Measurements from ENCODE around the gene HELLS. TPM values are rescaled to one million over a fixed set of nuclear protein-coding genes. Genes with fewer than 3 reads are reported as not detected.
"Not testable (repeated sequence)": the region's sequence is repeated elsewhere in the genome, so short reads cannot be mapped to it uniquely, and the experiment has no call there.

Gene HELLS
- total RNA-seq, 2 donors from 2014 or later, result 0.55 to 2.3 TPM

DNA sequence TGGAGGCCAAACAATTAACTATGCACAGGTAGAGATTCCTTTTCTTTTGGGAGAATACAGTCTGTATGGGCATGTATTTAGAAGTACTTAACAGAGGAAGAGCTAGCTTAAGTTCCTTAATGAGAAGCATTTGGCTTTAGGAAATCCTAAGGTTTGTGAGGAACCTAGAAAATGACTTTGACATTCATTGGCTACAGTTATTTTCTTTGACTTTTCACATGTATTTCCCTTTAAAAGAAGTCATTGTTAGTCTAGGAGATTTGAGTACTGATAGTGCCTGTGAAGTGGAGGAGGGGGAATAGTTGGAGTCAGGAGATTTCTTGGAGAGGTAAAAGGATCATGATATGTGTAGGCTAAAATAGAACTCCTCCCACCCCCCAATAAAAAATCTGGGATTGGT lies 3.6 kb downstream of the HELLS start:
- Histone ChIP-seq H3K27ac (no peak overlapping the region), H3K4me1 (peaks cover 0 to 12% of the 10 kb centered on the region in 2 donors), H3K9me3 (no peaks in the 10 kb centered on the region), H3K4me3 (no peak overlapping the region), H3K27me3 (no peaks in the 10 kb centered on the region), H3K36me3 (no peaks in the 10 kb centered on the region)
- DNase-seq (ENCODE audit: low spot score), result no peak
- TF ChIP-seq, protein P1, sequence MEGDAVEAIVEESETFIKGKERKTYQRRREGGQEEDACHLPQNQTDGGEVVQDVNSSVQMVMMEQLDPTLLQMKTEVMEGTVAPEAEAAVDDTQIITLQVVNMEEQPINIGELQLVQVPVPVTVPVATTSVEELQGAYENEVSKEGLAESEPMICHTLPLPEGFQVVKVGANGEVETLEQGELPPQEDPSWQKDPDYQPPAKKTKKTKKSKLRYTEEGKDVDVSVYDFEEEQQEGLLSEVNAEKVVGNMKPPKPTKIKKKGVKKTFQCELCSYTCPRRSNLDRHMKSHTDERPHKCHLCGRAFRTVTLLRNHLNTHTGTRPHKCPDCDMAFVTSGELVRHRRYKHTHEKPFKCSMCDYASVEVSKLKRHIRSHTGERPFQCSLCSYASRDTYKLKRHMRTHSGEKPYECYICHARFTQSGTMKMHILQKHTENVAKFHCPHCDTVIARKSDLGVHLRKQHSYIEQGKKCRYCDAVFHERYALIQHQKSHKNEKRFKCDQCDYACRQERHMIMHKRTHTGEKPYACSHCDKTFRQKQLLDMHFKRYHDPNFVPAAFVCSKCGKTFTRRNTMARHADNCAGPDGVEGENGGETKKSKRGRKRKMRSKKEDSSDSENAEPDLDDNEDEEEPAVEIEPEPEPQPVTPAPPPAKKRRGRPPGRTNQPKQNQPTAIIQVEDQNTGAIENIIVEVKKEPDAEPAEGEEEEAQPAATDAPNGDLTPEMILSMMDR (IDR thresholded peaks at IDR 0.05), result no peak

DNA sequence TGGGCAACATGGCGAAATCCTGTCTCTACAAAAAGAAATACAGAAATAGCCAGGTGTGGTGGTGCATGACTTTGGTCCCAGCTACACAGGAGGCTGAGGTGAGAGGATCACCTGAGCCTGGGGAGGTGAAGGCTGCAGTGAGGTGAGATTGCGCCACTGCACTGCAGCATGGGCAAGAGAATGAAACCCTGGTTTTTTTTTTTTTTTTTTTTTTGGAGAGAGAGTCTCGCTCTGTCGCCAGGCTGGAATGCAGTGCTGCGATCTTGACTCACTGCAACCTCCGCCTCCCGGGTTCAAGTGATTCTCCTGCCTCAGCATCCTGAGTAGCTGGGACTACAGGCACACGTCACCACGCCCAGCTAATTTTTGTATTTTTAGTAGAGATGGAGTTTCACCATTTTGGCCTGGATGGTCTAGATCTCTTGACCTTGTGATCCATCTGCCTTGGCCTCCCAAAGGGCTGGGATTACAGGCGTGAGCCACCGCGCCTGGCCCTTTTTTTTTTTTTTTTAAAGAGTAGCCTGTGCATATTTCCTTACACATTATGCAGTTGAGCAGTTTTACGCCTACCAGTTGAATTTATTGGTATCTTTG lies 22.2 kb downstream of the HELLS start:
- not testable (repeated sequence) for H3K4me1 ChIP-seq; H3K36me3 ChIP-seq; H3K9me3 ChIP-seq; H3K27me3 ChIP-seq; H3K27ac ChIP-seq; H3K4me3 ChIP-seq; DNase-seq (ENCODE audit: low spot score)

DNA sequence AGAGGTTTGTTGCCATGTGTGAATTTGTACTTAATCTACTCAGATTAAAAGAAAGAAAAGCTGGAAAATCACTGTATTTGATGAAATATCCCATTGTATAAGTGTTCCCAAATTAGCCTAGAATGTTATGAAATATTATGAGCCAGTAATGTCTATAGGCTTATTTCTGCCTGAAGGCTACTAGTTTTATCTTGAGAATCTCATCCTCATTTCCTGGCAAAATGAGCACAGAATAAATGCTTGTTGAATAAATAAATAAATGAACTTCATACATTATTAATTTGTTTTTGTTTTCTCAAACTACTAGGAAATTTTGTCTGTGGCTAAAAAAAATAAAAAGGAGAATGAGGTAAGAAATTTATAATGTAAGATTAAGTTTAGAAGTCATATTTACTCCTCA lies 25.5 kb downstream of the HELLS start:
- H3K36me3 ChIP-seq, result no peaks in the 10 kb centered on the region
- TF ChIP-seq, protein P1 (IDR thresholded peaks at IDR 0.05), result no peak
- H3K27ac ChIP-seq, result no peak overlapping the region
- H3K9me3 ChIP-seq, result no peaks in the 10 kb centered on the region
- H3K4me1 ChIP-seq, result no peaks in the 10 kb centered on the region
- H3K27me3 ChIP-seq, result no peaks in the 10 kb centered on the region
- DNase-seq (ENCODE audit: low spot score), result no peak
- H3K4me3 ChIP-seq, result no peak overlapping the region

DNA sequence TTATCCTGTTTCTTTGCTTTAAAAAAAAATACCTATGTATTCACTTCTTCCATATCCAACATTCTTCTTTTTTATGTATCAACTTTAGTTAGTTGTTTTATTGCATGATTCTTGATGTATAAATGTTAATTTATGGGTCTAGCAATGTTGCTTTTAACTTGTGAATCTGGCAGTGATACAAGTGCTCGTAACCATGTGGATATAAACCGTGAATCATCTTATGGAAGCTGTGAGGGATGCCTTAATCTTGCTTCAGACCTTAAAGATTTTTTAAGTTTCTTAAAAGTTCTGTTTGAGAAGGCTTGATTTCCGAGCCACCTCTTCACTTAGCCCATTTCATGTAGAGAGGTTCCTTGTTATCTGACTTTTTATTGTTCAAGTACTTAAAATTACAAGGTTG lies 25.9 kb downstream of the HELLS start:
- TF ChIP-seq, protein P1 (IDR thresholded peaks at IDR 0.05), result no peak
- no peaks in the 10 kb centered on the region for H3K27me3 ChIP-seq
- no peak overlapping the region for H3K4me3 ChIP-seq
- H3K27ac ChIP-seq, result no peak overlapping the region
- no peaks in the 10 kb centered on the region for H3K36me3 ChIP-seq
- H3K4me1 ChIP-seq, result no peaks in the 10 kb centered on the region
- DNase-seq (ENCODE audit: low spot score), result no peak
- H3K9me3 ChIP-seq, result no peaks in the 10 kb centered on the region

DNA sequence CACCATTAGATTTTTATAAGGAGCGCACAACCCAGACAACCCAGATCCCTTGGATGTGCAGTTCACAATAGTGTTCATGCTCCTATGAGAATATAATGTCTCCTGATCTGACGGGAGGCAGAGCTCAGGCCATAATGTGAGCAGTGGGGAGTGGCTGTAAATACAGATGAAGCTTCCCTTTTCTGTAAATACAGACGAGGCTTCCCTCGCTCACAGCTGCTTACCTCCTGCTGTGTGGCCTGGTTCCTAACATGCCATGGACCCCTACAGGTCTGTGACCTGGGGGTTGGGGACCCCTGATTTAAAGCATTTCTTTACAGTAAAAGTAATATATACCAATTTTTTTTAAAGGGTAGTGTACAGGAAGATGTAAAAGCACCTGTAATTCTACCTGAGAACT lies 33.2 kb downstream of the HELLS start:
- no peaks in the 10 kb centered on the region for H3K36me3 ChIP-seq
- no peak for DNase-seq (ENCODE audit: low spot score)
- no peaks in the 10 kb centered on the region for H3K27me3 ChIP-seq
- H3K9me3 ChIP-seq, result no peaks in the 10 kb centered on the region
- no peak overlapping the region for H3K27ac ChIP-seq
- TF ChIP-seq, protein P1 (IDR thresholded peaks at IDR 0.05), result no peak
- H3K4me1 ChIP-seq, result no peaks in the 10 kb centered on the region
- H3K4me3 ChIP-seq, result no peak overlapping the region

DNA sequence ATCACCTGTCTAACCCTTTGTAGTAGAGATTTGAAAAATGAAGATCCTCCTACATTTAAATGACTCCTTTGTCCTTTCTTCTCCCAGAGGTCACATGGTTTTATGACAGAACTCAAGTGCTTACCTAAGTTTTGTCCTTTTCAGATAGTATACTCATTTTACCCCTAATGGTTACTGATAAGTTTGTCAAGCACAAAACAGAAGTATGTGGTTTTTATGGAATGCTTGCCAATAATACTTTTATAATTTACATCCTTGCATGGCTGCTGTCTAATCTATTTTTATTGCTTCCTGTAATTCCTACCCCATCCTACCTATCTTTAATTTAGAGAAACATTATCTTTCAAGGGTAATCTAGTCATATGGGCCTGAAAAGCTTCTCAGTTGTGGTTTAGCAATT lies 37.5 kb downstream of the HELLS start:
- Histone ChIP-seq H3K4me3 (no peak overlapping the region), H3K36me3 (no peaks in the 10 kb centered on the region), H3K4me1 (no peaks in the 10 kb centered on the region), H3K27ac (no peak overlapping the region), H3K9me3 (no peaks in the 10 kb centered on the region), H3K27me3 (no peaks in the 10 kb centered on the region)
- DNase-seq (ENCODE audit: low spot score), result no peak
- TF ChIP-seq, protein P1 (IDR thresholded peaks at IDR 0.05), result no peak

Measured in right atrium auricular region (tissue), 2 donors.